T-helper 2 cell treated with Interferon-gamma antibody and Interleukin-4, amounts not matched to agents 100 ng/mL and 5 ng/mL, for 36 hours (primary cell): ENCODE data around the gene SLC22A23. TPM values are rescaled to one million over a fixed set of nuclear protein-coding genes. Genes with fewer than 3 reads are reported as not detected.

Experiments
- intact Hi-C: fragments of 100-400 bp; cut with micrococcal nuclease; formaldehyde crosslinking; loops from one replicate; pipeline ENCODE4 v1.15.1; 2023
- total RNA-seq: library from RNA; stranded (reverse); gene quantifications from 2 replicates; pipeline ENCODE4 v1.2.3, GENCODE V29; 2022

Gene SLC22A23
- total RNA-seq, 1 donor from 2014 or later = 0.27 TPM

DNA sequence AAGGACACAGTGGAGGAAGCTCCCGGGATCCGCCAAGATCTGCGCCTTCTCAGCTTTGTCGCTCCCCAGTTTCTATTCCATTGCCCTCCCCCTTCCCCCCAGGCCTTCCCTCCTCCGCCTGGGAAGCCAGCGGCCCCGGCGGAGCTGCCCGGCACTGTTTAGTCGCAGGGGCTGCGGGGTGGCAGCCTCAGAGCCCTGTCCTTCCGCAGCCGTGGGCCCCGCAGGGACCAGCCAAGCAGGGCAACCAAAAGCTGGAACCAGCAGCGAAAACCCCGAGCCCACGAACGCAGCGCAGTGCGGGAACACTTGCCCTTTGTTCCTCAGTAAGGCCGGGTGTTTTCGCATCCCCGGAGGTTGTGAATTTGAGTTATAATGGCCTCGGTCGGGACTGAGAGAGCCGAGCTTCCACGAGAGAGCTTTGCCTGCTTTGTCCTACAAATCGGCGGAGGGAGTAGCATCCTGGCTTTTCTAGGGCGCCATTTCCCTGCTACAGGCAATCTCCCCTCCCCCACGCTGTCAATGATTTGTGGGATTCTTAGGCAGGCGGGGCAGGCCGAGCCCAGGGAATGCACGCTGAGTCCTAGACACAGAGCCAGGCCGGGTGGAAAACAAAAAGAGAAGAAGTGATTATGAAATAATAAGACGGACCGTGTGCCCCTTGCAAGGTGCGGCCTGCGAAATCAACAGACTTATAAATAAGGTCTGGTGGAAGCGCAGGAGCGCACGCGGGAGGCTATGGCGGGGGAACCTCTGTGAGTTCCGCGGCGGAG, 225.4 kb downstream of the SLC22A23 start:
- intact Hi-C loops = loop anchor here (5.0 kb wide), 1 partner anchor 1619 kb away; no protein-coding TSS in a partner anchor

- intact Hi-C loops = loop anchor here (5.0 kb wide), 1 partner anchor 1619 kb away; no protein-coding TSS in a partner anchor
Observed at GRCh38 chr6:3230900-3231246, 226.0 kb downstream of the SLC22A23 start.

GRCh38 chr6:3230256-3230882, 226.5 kb downstream of the SLC22A23 start:
- intact Hi-C loops = loop anchor here (5.0 kb wide), 1 partner anchor 1618 kb away; no protein-coding TSS in a partner anchor

DNA sequence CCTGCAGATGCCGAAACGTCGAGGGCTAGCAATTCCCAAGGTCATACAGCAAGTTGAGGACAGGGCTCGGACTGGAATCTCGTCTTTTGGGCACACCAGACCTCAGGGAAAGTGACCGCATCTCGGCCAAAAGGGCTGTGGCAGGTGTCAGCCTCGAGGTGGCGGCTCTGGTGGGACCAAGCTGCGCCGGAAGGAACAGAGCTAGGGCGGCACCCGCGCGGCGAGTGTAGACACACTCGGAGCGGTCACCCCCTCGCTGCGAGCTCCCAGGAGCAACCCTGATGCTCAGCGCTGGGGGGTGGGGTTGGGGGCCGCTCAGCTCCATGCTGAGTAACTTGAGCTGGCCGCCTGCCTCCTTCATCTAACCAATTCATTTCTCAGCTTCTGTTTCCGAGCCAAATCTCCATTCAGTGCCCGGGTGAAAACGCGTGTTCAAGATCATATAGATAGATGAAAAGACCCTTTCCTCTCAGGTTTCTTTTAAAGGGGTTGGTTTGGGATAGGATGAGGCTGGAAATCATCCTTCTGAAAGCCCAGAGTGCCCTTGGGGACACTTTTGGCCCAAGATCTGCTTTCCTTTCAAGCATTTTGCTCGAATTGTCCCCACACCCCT, 227.2 kb downstream of the SLC22A23 start:
- intact Hi-C loops = loop anchor here (5.0 kb wide), 2 partner anchors 67 to 1617 kb away; no protein-coding TSS in a partner anchor

DNA sequence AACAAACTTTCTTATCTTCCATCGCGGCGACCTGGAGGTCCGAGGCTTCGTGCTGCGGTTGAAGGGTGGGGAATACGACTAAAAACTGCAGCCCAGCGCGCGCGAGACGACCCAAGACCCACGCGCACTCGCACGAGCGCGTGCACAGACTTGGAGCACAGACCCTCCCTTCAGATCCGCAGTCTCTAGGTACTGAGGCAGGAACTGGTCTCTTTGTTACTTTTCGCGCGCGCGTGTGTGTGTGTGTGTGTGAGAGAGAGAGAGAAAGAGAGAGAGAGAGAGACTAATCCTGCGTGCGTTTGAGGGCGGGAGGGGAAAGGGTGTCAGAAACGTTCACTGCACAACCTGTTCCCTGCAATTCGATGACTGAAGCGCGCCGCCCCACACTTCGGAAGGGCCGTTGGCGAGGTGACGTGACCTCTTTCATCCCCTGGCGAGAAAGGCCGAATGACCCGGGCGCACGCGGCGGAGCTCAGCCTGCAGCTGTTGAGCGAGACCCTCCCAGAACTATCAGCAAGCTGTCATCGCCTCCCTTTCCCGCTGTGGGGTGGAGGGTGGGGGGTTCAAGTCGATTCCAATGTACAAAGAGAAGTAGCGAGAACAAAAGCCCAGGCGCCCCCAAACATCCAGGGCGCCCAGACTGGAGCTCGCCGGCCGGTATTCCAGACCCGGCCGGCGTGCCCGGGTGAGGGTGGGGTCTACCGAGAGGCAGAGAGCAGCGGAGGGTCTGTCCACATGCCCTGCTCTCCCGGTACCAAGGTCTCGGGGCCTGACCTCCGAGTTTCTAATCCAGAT, 227.9 kb downstream of the SLC22A23 start:
- intact Hi-C loops = loop anchor here (5.0 kb wide), 1 partner anchor 67 kb away; no protein-coding TSS in a partner anchor

DNA sequence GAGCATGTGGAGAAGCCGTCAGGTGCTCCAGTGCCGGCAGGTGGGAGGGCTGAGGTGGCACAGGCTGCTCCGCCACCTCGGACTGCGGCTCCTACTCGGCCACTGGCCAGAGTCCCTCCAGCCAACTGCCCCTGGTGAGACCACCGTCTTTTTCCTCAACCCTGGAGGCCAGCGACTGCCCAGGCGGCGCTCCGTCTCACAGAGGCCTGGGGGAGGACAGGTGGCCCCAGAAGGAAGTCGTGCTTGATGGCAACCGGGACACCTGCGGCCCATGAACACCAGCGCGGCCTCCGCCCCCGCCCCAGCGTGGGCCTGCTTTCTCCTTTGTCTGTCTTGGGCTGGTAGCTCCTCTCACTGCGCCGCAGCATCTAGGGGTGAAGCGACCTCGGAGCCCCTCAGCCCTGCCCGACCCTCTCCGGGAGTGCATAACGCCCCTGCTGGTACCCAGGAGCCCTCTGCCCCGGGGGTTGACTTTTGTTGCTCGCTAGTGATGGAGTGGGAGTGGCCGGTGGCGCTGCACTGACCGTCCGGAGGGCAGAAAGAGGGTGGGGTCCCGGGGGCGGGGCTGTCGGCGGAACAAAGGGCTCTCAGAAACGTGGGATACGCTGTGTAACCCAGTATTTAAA, 228.7 kb downstream of the SLC22A23 start:
- intact Hi-C loops = loop anchor here (5.0 kb wide), 1 partner anchor 66 kb away; no protein-coding TSS in a partner anchor

GRCh38 chr6:3227363-3228045, 229.3 kb downstream of the SLC22A23 start, which contains the start of gene TUBB2B:
Gene TUBB2B, minus strand, starts transcription at chr6:3227653. Its CDS starts 110 bp downstream, at chr6:3227543.
- intact Hi-C loops = loop anchor here (5.0 kb wide), 1 partner anchor 65 kb away; no protein-coding TSS in a partner anchor

DNA sequence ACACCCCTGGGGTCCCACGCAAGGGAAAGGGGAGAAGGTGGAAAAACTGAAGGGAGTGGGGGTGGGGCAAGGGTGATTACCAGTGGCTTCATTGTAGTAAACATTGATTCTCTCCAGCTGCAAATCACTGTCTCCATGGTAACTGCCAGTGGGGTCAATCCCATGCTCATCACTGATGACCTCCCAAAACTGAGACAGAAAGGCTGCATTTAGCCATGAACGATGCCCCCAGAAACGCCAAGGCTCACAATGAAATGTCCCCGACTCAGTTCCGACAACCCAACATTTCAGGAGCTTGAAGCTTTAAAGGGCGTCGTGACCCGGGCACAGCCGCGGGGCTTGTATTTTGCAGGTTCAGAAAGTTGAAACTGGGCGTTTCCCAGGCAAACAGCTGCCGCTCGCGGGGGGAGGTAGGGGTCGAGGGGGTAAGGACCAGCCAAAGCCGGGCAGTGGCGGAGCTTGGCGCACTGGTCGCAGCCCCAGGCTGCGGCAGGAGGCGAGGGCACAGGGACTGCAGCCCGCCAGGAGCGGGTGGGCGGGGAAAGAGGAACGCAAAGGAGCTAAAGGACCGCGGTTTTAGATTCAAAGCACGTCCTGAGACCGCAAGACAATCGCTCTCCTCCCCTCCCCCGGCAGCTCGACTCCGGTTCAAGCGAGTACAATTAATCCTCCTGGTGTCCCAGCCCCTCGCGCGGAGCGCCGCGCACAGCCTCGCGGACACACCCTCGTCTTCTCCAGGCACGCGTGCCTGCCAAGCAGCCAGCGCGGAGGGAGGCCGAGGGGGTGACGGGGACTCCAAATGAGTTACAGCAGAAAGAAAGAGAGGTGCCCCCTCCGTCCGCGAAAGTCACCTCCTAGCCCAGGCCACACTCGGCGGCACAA, 230.1 kb downstream of the SLC22A23 start:
- intact Hi-C loops = loop anchor here (5.0 kb wide), 1 partner anchor 64 kb away; no protein-coding TSS in a partner anchor

- intact Hi-C loops = loop anchor here (5.0 kb wide), 1 partner anchor 64 kb away; no protein-coding TSS in a partner anchor
Observed at GRCh38 chr6:3226042-3226441, 230.8 kb downstream of the SLC22A23 start.

DNA sequence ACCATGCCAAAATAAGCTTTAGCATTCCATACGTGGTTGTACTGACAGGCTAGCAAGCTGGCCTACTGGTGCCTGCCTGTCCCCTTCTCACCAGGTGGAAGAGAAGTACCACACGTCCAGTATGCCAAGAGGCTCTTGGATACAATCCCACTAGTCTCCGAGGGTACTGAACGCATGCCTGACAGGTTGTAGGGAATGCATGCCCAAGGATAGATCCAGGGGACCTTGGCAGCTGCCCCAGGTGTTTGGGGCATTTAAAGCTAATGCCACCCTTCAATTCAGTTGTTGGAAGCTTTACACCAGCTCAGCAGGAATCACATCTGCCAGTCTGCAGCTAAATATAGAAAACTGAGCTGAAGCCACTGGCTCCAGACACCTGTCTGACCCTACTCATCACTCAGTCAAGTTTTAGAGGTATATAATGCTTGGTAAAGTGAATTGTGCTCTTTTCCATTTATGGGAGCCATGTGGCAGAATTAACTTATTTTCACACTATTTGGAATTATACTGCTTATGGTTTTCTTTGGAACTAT, 234.3 kb downstream of the SLC22A23 start:
- intact Hi-C loops = no loop called here

GRCh38 chr6:3221578-3221977, 235.3 kb downstream of the SLC22A23 start:
- intact Hi-C loops = no loop called here

GRCh38 chr6:3220366-3220765, 236.5 kb downstream of the SLC22A23 start:
- intact Hi-C loops = no loop called here

Other genes with a start within 250 kb of the SLC22A23 start
- 0.30 and 0.32 TPM in 2 replicates for gene TUBB2B, start 229.4 kb downstream of the SLC22A23 start, total RNA-seq
- 20.5 and 26.3 TPM in 2 replicates for gene PSMG4, start 198.1 kb downstream of the SLC22A23 start, total RNA-seq